ENCODE data around the gene CDH22. TPM values are rescaled to one million over a fixed set of nuclear protein-coding genes. Genes with fewer than 3 reads are reported as not detected.

The CDH22 gene
- polyA plus RNA-seq, 1 donor from 2014 or later: 2.1 TPM

GRCh38 chr20:46316984-46317684 is 8.8 kb upstream of the CDH22 start:
- H3K4me2 ChIP-seq (ENCODE audit: low read length): no peak overlapping the region
- TF ChIP-seq POLR2AphosphoS5 (IDR thresholded peaks at IDR 0.05) (no peak), EZH2 (IDR thresholded peaks at IDR 0.05; ENCODE audit: borderline replicate concordance, insufficient read depth, low read length, poor library complexity, severe bottlenecking) (no peak), REST (IDR thresholded peaks at IDR 0.05; ENCODE audit: borderline replicate concordance) (no peak)
- no peaks in the 10 kb centered on the region for H3K36me3 ChIP-seq (ENCODE audit: insufficient read depth, low read length)

GRCh38 chr20:46315311-46315710 is 7.0 kb upstream of the CDH22 start:
- TF ChIP-seq TAF1 (IDR thresholded peaks at IDR 0.05; ENCODE audit: low read depth) (no peak), REST (IDR thresholded peaks at IDR 0.05; ENCODE audit: borderline replicate concordance) (no peak), RAD21 (conservative IDR thresholded peaks at IDR 0.05) (no peak), EZH2 (IDR thresholded peaks at IDR 0.05; ENCODE audit: borderline replicate concordance, insufficient read depth, low read length, poor library complexity, severe bottlenecking) (no peak), MXI1 (conservative IDR thresholded peaks at IDR 0.05; ENCODE audit: poor library complexity, severe bottlenecking) (no peak), CTCF (IDR thresholded peaks at IDR 0.05; ENCODE audit: poor library complexity, severe bottlenecking) (no peak), POLR2AphosphoS5 (IDR thresholded peaks at IDR 0.05) (no peak), EP300 (conservative IDR thresholded peaks at IDR 0.05; ENCODE audit: poor library complexity, severe bottlenecking) (no peak), SMC3 (conservative IDR thresholded peaks at IDR 0.05; ENCODE audit: poor library complexity) (no peak)
- peaks cover 41% of the 10 kb centered on the region for H3K27me3 ChIP-seq (ENCODE audit: insufficient read depth, low read depth, low read length)

More at GRCh38 chr20:46316984-46317684, 8.8 kb upstream of the CDH22 start:
- H3K9ac ChIP-seq (ENCODE audit: low read length): no peak overlapping the region
- H4K20me1 ChIP-seq (ENCODE audit: insufficient read depth): no peaks in the 10 kb centered on the region
- H2AFZ ChIP-seq (ENCODE audit: low read depth, low read length): no peak overlapping the region
- H3K4me3 ChIP-seq (ENCODE audit: low read length): no peak overlapping the region
- H3K79me2 ChIP-seq (replicated peaks; ENCODE audit: insufficient read depth, low read length): no peaks in the 10 kb centered on the region
- H3K27ac ChIP-seq (ENCODE audit: low read length): no peak overlapping the region
- H3K27me3 ChIP-seq (ENCODE audit: insufficient read depth, low read depth, low read length): peaks cover 22% of the 10 kb centered on the region
- H3K9me3 ChIP-seq (ENCODE audit: low read length): no peaks in the 10 kb centered on the region
- H3K9me2 ChIP-seq (ENCODE audit: insufficient read depth, low read length): no peaks in the 10 kb centered on the region
- H3F3A ChIP-seq (ENCODE audit: insufficient read depth, low read length, poor library complexity, severe bottlenecking): no peaks in the 10 kb centered on the region

More at GRCh38 chr20:46315311-46315710, 7.0 kb upstream of the CDH22 start:
- no peaks in the 10 kb centered on the region for H3K9me2 ChIP-seq (ENCODE audit: insufficient read depth, low read length)
- H4K20me1 ChIP-seq (ENCODE audit: insufficient read depth): no peaks in the 10 kb centered on the region
- H3F3A ChIP-seq (ENCODE audit: insufficient read depth, low read length, poor library complexity, severe bottlenecking): no peaks in the 10 kb centered on the region
- no peaks in the 10 kb centered on the region for H3K79me2 ChIP-seq (replicated peaks; ENCODE audit: insufficient read depth, low read length)
- H3K27ac ChIP-seq (ENCODE audit: low read length): no peak overlapping the region
- no peak overlapping the region for H2AFZ ChIP-seq (ENCODE audit: low read depth, low read length)
- no peak overlapping the region for H3K4me3 ChIP-seq (ENCODE audit: low read length)
- no peaks in the 10 kb centered on the region for H3K36me3 ChIP-seq (ENCODE audit: insufficient read depth, low read length)
- no peak overlapping the region for H3K4me2 ChIP-seq (ENCODE audit: low read length)
- no peaks in the 10 kb centered on the region for H3K9me3 ChIP-seq (ENCODE audit: low read length)
- no peak overlapping the region for H3K9ac ChIP-seq (ENCODE audit: low read length)

Data from neural cell (in vitro differentiated cells).